DLD1 (cell line): ENCODE data around the gene DIP2B.
"Not testable (repeated sequence)": the region's sequence is repeated elsewhere in the genome, so short reads cannot be mapped to it uniquely, and the experiment has no call there.

Experiments
- in situ Hi-C: cut with HindIII; loops from 2 replicates; pipeline ENCODE4 v1.10.0; 2017; ENCODE audit warnings: low sequenced_read_pairs

DIP2B gene

DNA sequence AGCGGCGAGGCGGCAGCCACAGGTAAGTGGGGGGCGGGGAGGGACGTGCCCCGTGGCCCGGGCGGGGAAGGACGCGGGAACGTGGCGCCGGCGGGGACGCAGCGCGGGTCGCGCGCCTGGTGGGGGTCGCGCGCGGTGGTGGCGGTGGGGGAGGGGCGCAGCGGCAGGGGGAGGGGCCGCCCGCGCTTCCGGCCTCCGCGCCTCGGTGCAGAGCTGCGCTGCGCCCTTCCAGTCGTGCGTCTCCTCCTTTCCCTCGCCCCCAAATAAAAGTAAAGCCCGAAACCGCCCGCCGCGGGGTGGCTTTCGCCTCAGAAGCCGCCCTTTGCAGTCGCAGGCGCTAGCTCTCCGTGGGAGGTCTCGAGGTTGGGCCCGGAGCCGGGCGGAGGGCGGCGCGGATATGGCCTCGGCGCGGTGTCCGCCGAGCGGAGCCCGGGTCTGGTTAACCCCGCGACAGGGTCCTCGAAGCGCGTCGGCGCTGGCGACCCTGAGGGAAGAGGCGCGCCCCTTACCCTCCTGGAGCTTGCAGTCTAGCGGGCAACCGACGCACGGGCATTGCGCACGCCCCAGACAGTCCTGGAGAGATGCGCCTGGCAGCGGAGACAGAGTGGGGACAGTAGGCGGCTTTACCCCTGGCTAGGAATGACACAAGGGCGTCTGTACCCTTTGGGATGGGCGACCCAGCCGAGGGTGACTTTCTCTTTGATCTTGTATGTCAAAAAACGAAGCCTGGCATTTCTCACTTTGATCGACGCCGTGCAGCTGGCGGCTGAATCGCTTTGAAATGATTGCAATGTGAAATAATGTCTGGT is 259.7 kb downstream of the DIP2B start:
- in situ Hi-C loops = no loop called here

GRCh38 chr12:50765095-50765911 is 260.5 kb downstream of the DIP2B start:
- in situ Hi-C loops = no loop called here

DNA sequence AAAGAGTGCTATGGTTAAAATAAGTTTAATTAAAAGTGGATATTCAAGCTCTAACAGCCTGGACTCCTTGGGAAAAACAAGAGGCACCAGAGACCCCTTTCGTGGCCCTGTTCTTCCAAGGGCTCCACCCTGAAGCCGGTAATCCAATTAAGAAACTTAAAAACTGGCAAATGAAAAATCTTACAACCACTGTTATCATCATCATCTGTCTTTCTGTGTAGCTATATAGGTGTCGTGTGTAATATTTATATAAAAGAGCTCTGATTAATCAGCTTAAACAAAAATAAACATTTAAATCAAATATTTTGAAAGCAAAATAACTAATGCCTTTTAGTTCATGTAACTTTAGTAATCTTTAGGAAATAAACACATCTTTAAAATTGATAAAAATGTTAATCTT is 263.6 kb downstream of the DIP2B start:
- in situ Hi-C loops = no loop called here

GRCh38 chr12:50768813-50769212 is 264.0 kb downstream of the DIP2B start:
- in situ Hi-C loops = not testable (repeated sequence)

DNA sequence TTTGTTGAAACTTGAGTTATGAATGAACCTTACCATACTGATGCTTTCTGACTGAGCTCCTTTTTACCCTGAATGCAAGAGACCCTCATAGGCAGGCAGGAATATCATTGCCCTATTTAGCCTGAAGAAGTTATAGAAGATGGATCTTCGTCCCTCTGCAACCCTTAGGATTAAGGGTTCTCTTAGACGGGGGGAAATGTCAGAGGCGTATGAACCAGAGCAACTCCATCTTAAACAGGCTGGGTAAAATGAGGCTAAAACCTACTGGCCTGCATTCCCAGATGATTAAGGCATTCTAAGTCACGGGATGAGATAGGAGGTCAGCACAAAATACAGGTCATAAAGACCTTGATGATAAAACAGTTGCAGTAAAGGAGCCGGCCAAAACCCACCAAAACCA is 266.6 kb downstream of the DIP2B start:
- in situ Hi-C loops = no loop called here

DNA sequence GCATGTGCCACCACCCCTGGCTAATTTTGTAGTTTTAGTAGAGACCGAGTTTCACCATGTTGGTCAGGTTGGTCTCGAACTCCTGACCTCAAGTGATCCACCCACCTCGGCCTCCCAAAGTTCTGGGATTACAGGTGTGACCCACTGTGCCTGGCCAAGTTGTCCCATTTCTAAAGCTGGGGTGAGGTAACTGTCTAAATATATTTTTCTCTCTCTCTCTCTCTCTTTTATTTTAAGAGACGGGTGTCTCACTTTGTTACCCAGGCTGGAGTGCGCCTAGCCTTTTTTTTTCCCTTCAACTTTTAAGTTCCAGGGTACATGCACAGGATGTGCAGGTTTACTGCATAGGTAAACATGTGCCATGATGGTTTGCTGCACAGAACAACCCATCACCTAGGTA is 267.7 kb downstream of the DIP2B start:
- in situ Hi-C loops = no loop called here

GRCh38 chr12:50772877-50773276 is 268.1 kb downstream of the DIP2B start:
- in situ Hi-C loops = no loop called here

GRCh38 chr12:50775251-50775650 is 270.5 kb downstream of the DIP2B start:
- in situ Hi-C loops = no loop called here

DNA sequence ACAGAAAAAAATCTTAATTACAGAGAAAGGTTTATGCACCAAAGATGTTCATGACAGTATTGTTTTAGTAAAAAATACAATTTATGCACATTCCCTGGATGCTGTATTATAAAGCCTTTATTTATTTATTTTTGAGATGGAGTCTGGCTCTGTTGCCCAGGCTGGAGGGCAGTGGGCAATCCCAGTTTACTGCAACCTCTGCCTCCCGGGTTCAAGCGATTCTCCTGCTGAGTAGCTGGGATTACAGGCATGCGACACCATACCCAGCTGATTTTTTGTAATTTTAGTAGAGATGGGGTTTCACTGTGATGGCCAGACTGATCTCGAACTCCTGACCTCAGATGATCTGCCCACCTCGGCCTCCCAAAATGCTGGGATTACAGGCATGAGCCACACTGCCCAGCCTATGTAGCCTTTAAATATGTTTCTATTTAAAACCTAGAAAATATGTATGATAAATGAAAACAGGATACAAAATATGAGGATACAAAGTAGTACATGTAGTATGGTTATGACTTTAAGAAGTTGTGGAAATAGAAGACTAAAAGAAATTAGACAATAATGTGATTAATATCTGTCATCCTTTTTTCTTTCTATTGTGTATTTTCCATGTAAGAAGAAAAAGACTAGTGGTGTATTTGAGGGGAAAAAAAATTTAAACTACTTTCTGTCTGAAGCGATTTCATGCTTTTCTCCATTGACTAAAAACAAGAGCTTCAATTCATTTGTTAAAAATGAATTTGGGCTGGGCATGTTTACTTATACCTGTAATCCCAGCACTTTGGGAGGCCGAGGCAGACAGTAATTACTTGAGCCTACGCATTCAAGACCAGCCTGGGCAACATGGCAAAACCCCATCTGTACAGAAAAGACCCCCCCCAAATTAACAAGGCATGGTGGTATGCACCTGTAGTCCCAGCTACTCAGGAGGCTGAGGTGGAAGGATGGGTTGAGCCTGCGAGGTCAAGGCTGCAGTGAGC is 272.3 kb downstream of the DIP2B start:
- in situ Hi-C loops = no loop called here

GRCh38 chr12:50778663-50779590 is 274.1 kb downstream of the DIP2B start:
- in situ Hi-C loops = no loop called here

GRCh38 chr12:50780013-50780412 is 275.2 kb downstream of the DIP2B start:
- in situ Hi-C loops = no loop called here

- in situ Hi-C loops = no loop called here
Measured at GRCh38 chr12:50784501-50784900, 279.7 kb downstream of the DIP2B start.

GRCh38 chr12:50785406-50786001 is 280.7 kb downstream of the DIP2B start:
- in situ Hi-C loops = no loop called here

- in situ Hi-C loops = no loop called here
Measured at GRCh38 chr12:50786498-50787231, 281.9 kb downstream of the DIP2B start.

GRCh38 chr12:50787618-50788017 is 282.8 kb downstream of the DIP2B start:
- in situ Hi-C loops = no loop called here

DNA sequence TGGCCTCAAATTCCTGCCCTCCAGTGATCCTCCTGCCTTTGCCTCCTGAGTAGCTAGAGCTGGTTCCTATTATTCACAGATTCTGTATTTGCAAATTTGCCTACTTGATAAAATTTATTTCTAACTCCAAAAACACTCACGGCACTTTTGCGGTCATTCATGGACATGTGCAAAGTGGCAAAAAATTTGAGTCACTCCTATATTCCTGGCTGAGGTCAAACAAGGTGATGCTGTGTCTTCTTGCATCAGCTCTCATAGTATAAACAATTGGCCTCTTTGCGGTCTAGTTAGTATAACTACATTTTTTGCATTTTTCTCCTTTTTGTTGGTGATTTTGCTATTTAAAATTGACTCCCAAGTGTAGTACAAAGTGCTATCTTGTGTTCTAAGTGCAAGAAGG is 283.8 kb downstream of the DIP2B start:
- in situ Hi-C loops = no loop called here

DNA sequence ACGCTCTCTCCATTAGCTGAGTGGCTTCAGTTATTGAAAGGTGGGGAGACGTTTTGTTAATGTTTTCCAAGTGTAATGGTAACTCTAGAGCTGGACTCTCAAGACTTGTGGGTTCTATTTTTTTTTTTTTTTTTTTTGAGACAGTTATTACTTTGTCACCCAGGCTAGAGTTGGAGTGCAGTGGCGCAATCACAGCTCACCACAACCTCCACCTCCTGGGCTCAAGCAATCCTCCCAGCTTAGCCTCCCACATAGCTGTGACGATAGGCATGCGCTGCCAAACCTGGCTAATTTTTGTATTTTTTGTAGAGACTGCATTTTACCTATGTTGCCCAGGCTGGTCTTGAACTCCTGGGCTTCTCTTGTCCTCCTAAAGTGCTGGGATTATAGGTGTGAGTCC is 285.3 kb downstream of the DIP2B start:
- in situ Hi-C loops = no loop called here
